ENCODE results near the gene CETP.

DNA sequence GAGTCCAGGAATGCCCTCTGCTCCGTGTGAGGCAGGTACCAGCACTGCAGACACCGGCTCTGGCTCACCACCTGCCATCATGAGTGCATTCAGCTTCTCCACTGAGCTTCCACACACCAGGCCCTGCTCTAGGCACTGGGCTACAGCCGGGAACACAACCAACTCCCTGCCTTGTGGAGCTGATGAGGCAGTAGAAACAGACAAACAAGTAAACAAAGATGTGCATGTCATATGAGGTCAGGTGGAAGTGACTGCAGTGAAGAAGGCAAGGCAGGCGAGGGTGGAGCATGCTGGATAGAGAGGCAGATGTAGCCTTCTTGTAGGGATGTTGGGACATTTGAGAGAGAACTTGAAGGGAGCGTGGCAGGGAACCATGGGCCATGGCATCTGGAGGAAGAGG, 32.6 kb downstream of the CETP start:
- TF ChIP-seq POLR2AphosphoS5 (IDR thresholded peaks at IDR 0.05) (no peak), POLR2A (IDR thresholded peaks at IDR 0.05) (no peak), CTCF (IDR thresholded peaks at IDR 0.05) (no peak), EP300 (IDR thresholded peaks at IDR 0.05) (no peak)

Measured in sigmoid colon (tissue), 4 donors.